Adrenal gland (tissue), 12 donors: ENCODE data around the gene CDC42BPG. TPM values are rescaled to one million over a fixed set of nuclear protein-coding genes. Genes with fewer than 3 reads are reported as not detected.

Experiments
- DNase-seq, 7 donors: peaks; one replicate each; pipeline ENCODE4 v3.0.0-alpha.2; 2019 to 2020
- H3K27ac ChIP-seq, 5 donors: fragments of 200-600 bp; sonication (generic) in 4 of 5; 1 replicate in 3 of 5; 2 replicates in 2 of 5; pipeline versions ENCODE4 v1.5.1 to v1.8.0; 2016 to 2020; ENCODE audit warnings: mild to moderate bottlenecking in 1 of 5
- H3K27me3 ChIP-seq: fragments of 200-600 bp; 2 replicates; pipeline ENCODE4 v1.8.0; 2021
- H3K36me3 ChIP-seq, 2 donors: fragments of 200-600 bp; replicated peaks in 1 of 2; 1 replicate in 1 of 2; 2 replicates in 1 of 2; pipeline versions ENCODE4 v1.5.1 to v1.8.0; 2018 to 2022
- H3K4me1 ChIP-seq, 2 donors: fragments of 200-600 bp; replicated peaks in 1 of 2; 1 replicate in 1 of 2; 2 replicates in 1 of 2; pipeline versions ENCODE4 v1.5.1 to v1.8.0; 2018 to 2021
- H3K4me3 ChIP-seq, 4 donors: fragments of 200-600 bp; sonication (generic) in 3 of 4; one replicate each; pipeline ENCODE4 v1.5.1; 2016 to 2018
- H3K9me3 ChIP-seq, 3 donors: fragments of 200-600 bp; sonication (generic) in 1 of 3; replicated peaks in 1 of 3; 1 replicate in 2 of 3; 2 replicates in 1 of 3; pipeline versions ENCODE4 v1.5.1 to v1.8.0; 2016 to 2021
- CTCF ChIP-seq, 6 experiments: fragments of 450-650 bp in 4 of 6; fragments of 200-600 bp in 2 of 6; sonication (generic) in 1 of 6; IDR thresholded peaks; 1 replicate in 5 of 6; 2 replicates in 1 of 6; pipeline versions ENCODE4 v1.5.1 to v1.8.0; 2016 to 2021; ENCODE audit warnings: antibody characterized with exemption in 6 of 6, mild to moderate bottlenecking in 2 of 6, moderate library complexity in 1 of 6
- POLR2A ChIP-seq, 2 donors: fragments of 450-650 bp; IDR thresholded peaks; one replicate each; pipeline ENCODE4 v1.6.1; 2017; ENCODE audit warnings: antibody characterized with exemption in 2 of 2, mild to moderate bottlenecking in 2 of 2, moderate library complexity in 1 of 2
- WGBS, 4 donors: extraction: QIAGEN DNeasy Blood & Tissue Kit in 2 of 4; methylation state at CpG; one replicate each; pipeline versions ENCODE4 v1.1.5 to v1.1.7; 2013 to 2017; 5-methylcytosine and 5-hydroxymethylcytosine counted together
- intact Hi-C, 2 donors: fragments of 100-400 bp; cut with DNase I; formaldehyde crosslinking; loops; one replicate each; pipeline versions ENCODE4 v1.14.1 to v1.15.0; 2022 to 2023
- polyA plus RNA-seq, 3 donors: library from polyadenylated mRNA; stranded (reverse); fragments of 200-250 nt in 2 of 3; fragments of 350-450 nt in 1 of 3; fragmentation: Illumina TruSeq in 1 of 3; extraction: RNeasy Lipid Tissue Mini Kit (QIAGEN cat#74804) in 1 of 3; gene quantifications; one replicate each; pipeline ENCODE4 v1.2.3, GENCODE V29; 2013 to 2014
- total RNA-seq, 9 donors: library from RNA; depleted of rRNA in 4 of 9; stranded (reverse); fragments of >200 nt in 4 of 9; fragments of 120-200 nt in 1 of 9; fragmentation: NEBNext Ultra II Directional in 1 of 9; extraction: Animal tissue kit (Norgen Biotek cat#: 25700) in 1 of 9; gene quantifications; one replicate each; pipeline versions ENCODE4 v1.1.0 to v1.2.4, GENCODE V29; 2013 to 2023
- donor health status: healthy with polysubstance abuse.
- donor health status: Bipolar disorder and iron deficiency.
- donor health status: DM: yes; HTN: yes; CAD: no.
- donor health status: DM: no; HTN: no; CAD: no.
- donor health status: DM: no; HTN: no; CAD: no.
- donor health status: DM: yes; HTN: yes; CAD: no.

Gene CDC42BPG
- total and polyA plus RNA-seq, 12 donors: 3.1 to 12.9 (median 6.7) TPM

GRCh38 chr11:64892411-64892831 is 48.0 kb upstream of the CDC42BPG start:
- H3K9me3 ChIP-seq: no peaks in the 10 kb centered on the region
- TF ChIP-seq CTCF (IDR thresholded peaks at IDR 0.05) (no peak), POLR2A (IDR thresholded peaks at IDR 0.05) (no peak)
- DNase-seq: no peak
- WGBS, 4 donors: 59 to 74% (median 70%) methylated on average over 8 to 11 of the region's 11 CpGs
- peaks cover 0 to 10% of the 10 kb centered on the region in 2 donors for H3K4me1 ChIP-seq
- H3K36me3 ChIP-seq: peaks cover 0 to 14% of the 10 kb centered on the region in 2 donors
- H3K4me3 ChIP-seq: no peak overlapping the region
- intact Hi-C loops: loop anchor here (5.0 kb wide), 1 partner anchor 45 kb away; no protein-coding TSS in a partner anchor
- H3K27me3 ChIP-seq: no peaks in the 10 kb centered on the region
- no peak overlapping the region for H3K27ac ChIP-seq

GRCh38 chr11:64891880-64892279 is 47.4 kb upstream of the CDC42BPG start:
- Histone ChIP-seq H3K36me3 (peaks cover 0 to 9% of the 10 kb centered on the region in 2 donors), H3K9me3 (no peaks in the 10 kb centered on the region), H3K4me1 (peaks cover 0 to 10% of the 10 kb centered on the region in 2 donors), H3K4me3 (no peak overlapping the region), H3K27me3 (no peaks in the 10 kb centered on the region), H3K27ac (no peak overlapping the region)
- TF ChIP-seq CTCF (IDR thresholded peaks at IDR 0.05) (no peak), POLR2A (IDR thresholded peaks at IDR 0.05) (no peak)
- DNase-seq: no peak
- 77 to 86% (median 85%) methylated on average over 5 of the region's 5 CpGs for WGBS, 4 donors
- intact Hi-C loops: loop anchor here (5.0 kb wide), 1 partner anchor 45 kb away; no protein-coding TSS in a partner anchor

- Histone ChIP-seq H3K4me1 (peaks cover 0 to 10% of the 10 kb centered on the region in 2 donors), H3K36me3 (peaks cover 0 to 4% of the 10 kb centered on the region in 2 donors), H3K27ac (no peak overlapping the region), H3K27me3 (no peaks in the 10 kb centered on the region), H3K9me3 (no peaks in the 10 kb centered on the region), H3K4me3 (no peak overlapping the region)
- DNase-seq: no peak
- intact Hi-C loops: loop anchor here (5.0 kb wide), 1 partner anchor 44 kb away; no protein-coding TSS in a partner anchor
- WGBS, 4 donors: 90 to 96% (median 93%) methylated on average over 9 to 25 of the region's 25 CpGs
- TF ChIP-seq CTCF (IDR thresholded peaks at IDR 0.05) (no peak), POLR2A (IDR thresholded peaks at IDR 0.05) (no peak)
These were observed 46.9 kb upstream of the CDC42BPG start for GRCh38 chr11:64891215-64891848.

- no peaks in the 10 kb centered on the region for H3K9me3 ChIP-seq
These were observed 46.1 kb upstream of the CDC42BPG start for GRCh38 chr11:64890522-64890939.

More at GRCh38 chr11:64890522-64890939, 46.1 kb upstream of the CDC42BPG start:
- H3K27me3 ChIP-seq: no peaks in the 10 kb centered on the region
- TF ChIP-seq CTCF (IDR thresholded peaks at IDR 0.05) (no peak), POLR2A (IDR thresholded peaks at IDR 0.05) (no peak)
- 90 to 94% (median 92%) methylated on average over 4 to 7 of the region's 7 CpGs for WGBS, 4 donors
- no peak overlapping the region for H3K4me3 ChIP-seq
- no peak for DNase-seq
- H3K4me1 ChIP-seq: peaks cover 4 to 15% of the 10 kb centered on the region in 2 donors
- no peaks in the 10 kb centered on the region for H3K36me3 ChIP-seq
- no peak overlapping the region for H3K27ac ChIP-seq
- intact Hi-C loops: loop anchor here (5.0 kb wide), 1 partner anchor 43 kb away; no protein-coding TSS in a partner anchor
